Fibroblast of the conjunctiva (primary cell): ENCODE measurements around the gene FAM81A.

Source experiments
- DNase-seq: peaks from one replicate; pipeline ENCODE4 v3.0.0-alpha.2; 2010; ENCODE audit warnings: low read depth

Gene FAM81A

DNA sequence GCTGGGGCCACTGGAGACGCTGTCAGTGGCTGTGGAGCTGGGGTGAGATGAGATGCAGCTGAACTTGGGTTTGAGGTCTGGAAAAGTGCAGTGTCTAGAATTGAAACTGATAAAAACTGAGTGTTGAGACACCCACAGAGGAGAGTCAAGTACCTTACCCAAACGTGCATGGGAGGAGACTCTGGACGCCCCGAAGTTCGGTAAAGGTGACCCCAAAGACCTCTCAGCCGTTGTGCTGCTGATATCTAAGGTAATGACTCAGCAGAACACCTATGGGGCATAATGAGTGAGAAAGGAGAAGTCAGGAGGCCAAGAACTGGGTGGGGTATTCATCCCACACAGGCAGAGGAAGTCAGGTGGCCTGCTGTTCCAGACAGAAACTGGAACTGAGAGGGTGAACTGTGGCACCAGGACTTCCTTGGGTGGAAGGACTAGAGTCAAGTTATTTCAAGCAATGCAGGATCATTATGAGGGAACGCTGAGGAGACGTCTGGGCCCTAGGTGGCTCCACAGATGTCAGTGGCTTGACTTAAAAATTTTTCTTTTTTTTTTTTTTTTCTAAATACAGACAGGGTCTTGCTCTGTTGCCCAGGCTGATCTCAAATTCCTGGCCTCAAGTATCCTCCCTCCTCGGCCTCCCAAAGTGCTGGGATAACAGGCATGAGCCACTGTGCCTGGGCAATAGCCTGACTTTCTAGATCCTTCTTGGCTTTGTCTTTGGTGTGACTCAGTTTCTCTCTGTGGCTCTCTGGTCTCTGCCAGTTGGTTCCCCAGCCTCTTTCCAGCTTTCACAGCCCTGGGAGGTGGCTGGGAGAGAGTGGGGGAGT is 105.9 kb downstream of the FAM81A start:
- DNase-seq: no peak

DNA sequence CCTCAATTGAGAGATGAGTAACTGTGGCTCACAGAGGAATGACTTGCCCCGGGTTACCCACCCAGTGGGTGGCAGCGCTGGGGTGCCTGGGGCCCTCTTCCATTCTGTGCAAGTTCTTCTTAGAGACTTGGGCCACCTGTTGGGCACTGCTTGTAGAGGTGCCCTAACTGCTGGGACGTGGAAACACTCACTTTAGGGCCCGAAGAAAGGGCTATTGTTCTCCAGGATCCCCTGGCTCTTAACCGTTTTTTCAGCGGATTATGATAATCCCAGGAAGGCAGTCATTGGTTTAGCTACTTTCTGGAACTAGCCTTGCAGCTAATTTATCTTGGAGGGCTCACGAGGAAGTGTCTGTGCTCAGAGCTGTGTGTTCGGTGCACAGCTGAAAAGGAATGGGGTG is 107.6 kb downstream of the FAM81A start:
- no peak for DNase-seq

GRCh38 chr15:59548501-59549226 is 110.7 kb downstream of the FAM81A start:
- DNase-seq: no peak

DNA sequence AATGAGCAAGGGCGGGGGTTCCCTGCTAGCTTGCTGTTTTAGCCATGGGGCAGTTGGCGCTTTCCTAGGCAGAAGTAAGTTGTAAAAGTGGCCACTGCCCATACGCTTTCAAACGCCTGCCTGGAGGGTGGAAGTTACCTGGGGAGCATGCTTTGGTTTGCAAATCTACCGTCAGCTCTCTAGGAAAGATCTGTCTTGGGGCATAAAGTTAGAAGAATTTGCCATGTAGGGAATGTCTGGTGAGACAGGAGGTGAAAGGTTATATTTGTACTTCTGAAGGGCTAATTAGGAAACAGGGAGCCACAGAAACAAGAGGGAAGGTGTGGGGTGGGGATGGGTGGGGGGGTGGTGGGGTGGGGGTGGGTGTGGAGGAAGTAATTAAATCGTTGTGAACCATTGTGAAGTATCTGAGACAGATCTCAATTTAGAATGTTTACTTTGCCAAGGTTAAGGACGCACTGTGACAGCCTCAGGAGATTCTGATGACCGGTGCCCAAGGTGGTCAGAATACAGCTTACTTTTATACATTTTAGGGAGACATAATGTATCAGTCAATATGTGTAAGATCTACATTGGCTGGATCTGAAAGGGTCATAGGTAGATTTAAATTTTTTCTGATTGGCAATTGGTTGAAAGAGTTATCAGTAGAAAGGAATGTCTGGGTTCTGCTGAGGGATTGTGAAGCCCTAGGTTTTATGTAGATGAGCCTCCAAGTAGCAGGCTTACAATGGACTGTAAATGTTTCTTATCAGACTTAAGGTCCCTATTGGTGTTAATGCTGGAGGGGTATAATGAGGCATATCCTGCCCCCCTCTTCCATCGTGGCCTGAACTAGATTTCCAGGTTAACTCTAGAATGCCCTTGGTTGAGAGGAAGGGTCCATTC is 111.6 kb downstream of the FAM81A start:
- DNase-seq: no peak

DNA sequence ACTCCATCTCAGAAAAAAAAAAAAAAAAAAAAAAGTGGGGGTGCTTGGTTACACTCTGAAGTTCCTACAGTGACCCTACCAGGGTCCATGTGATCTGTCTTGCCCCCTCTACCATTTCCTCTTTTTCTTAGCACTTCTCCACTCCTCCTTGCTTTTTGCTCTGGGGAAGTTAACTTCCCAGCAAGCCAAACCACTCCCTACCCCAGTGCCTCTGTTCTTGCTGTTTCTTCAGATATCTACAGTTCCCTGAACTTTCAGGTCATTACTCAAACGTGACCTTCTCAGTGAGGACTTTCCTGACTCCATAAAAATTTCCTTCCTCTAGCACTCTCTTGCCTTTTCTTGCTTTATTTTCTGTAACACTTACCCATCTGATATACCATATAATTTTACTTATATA is 112.5 kb downstream of the FAM81A start:
- DNase-seq: no peak

- no peak for DNase-seq
Observed at GRCh38 chr15:59550956-59551355, 113.0 kb downstream of the FAM81A start.

GRCh38 chr15:59553879-59554735 is 116.1 kb downstream of the FAM81A start:
- DNase-seq: no peak

- DNase-seq: no peak
Observed at GRCh38 chr15:59555696-59556095, 117.7 kb downstream of the FAM81A start.

DNA sequence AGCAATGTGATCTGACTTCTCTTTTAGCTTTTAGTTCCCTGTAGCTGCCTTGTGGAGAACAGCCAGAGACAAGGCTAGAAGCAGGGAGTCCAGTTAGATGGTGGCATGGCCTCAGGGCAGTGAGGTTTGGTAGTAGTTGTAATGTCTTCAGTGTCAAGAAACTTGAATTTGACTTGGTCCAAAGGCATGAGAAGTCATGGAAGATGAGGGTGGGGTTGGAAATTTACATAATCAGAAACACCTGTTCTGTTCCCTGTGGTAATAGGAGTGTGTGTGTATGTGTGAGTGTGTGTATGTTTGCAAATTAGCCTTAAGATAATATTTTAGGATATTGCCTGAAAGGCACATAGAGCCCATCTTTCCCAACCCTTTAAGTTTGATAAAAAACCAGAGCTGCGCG is 118.4 kb downstream of the FAM81A start:
- DNase-seq: no peak

GRCh38 chr15:59557581-59557980 is 119.6 kb downstream of the FAM81A start:
- DNase-seq: no peak

- no peak for DNase-seq
Observed at GRCh38 chr15:59558851-59559250, 120.9 kb downstream of the FAM81A start.

GRCh38 chr15:59561547-59561946 is 123.6 kb downstream of the FAM81A start:
- DNase-seq: no peak

GRCh38 chr15:59562448-59563186 is 124.6 kb downstream of the FAM81A start:
- DNase-seq: no peak

- no peak for DNase-seq
Observed at GRCh38 chr15:59565299-59565698, 127.3 kb downstream of the FAM81A start.

DNA sequence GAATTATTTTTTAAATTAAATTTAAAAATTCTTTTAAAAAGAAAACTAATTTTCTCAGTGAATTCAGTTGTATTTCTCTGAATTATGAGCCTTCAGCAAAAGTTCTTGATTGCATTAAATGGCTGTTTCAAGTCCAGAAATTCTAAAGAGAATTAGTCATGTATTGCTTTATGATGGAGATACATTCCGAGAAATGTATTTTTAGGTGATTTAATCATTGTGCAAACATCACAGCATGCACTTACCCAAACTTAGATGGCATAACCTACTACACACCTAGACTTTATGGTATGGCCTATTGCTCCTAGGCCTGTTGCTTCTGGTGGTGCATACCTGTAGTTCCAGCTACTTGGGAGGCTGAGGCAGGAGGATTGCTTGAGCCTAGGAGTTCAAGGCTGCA is 129.3 kb downstream of the FAM81A start:
- no peak for DNase-seq

DNA sequence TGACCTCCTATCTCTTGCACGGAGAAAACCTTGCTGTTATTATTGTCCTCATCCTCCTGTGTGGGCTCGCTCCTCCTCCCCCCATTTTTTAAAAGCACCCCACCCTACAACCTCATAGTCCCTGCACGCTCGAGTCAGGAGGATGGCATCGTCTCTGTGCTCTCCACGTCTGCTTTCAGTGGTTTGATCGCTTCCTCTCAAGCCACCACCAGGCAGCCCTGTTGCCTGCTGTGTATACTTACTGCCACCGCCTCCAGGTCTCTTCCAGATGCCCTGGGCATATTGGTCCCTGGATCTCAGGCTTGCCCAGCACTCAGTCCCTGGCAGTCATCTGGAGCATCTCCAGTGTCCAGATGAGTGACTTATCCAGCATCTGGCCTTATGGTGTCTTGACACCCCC is 131.5 kb downstream of the FAM81A start:
- no peak for DNase-seq

GRCh38 chr15:59570315-59570714 is 132.3 kb downstream of the FAM81A start:
- DNase-seq: no peak

DNA sequence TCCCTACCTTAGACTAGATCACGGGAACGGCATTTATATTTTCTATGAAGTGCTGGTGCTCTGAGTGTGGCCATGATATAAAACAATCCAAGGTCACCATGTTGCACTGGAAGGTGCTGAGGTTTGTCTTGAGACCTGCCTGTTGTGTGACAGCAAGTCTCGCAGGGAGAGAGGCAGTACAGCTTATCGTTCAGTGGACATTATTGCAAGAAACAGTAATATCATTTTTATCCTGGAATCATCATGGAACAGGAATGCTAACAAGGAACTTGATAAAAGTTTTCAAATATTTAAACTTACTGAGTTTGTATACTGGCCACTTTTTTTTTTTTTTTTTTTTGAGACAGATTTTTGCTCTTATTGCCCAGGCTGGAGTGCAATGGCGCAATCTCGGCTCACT is 133.6 kb downstream of the FAM81A start:
- DNase-seq: no peak
